ENCODE results near the gene TMEM86B. TPM values are rescaled to one million over a fixed set of nuclear protein-coding genes. Genes with fewer than 3 reads are reported as not detected.

The TMEM86B gene
- total and polyA plus RNA-seq, 2 donors, result 1.7 to 39.7 TPM

DNA sequence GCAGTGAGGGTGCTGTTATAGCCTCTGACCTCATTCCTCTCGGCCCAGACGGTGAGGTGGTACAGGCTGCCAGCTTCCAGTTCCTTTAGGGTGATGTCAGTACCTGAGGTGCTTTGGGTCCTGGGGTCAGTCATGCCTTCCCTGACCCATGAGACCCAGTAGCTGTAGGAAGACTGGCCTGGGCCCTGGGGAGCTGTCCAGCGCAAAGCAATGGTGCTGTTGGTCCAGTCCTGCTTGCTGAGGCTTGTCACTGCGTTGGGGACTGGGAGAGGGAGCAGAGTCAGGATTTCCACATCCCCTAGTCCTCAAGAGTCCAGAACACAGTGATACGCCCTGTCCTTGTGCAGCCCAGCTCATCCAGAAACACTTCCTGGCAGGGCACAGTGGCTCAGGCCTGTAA is 29.9 kb downstream of the TMEM86B start:
- Histone ChIP-seq H3K27ac (ENCODE audit: low read depth in 1 of 2, low read length in 1 of 2) (no peak overlapping the region), H3K4me3 (ENCODE audit: low read length in 2 of 2) (no peak overlapping the region), H3K9me3 (ENCODE audit: control insufficient read depth in 2 of 2, insufficient read depth in 1 of 2, low read length in 1 of 2) (no peaks in the 10 kb centered on the region), H3K27me3 (ENCODE audit: control insufficient read depth in 2 of 2, insufficient read depth in 1 of 2, low read length in 1 of 2) (peaks cover 0 to 5% of the 10 kb centered on the region in 2 donors), H3K36me3 (ENCODE audit: control insufficient read depth in 2 of 2, insufficient read depth in 2 of 2, low read length in 1 of 2) (no peaks in the 10 kb centered on the region), H3K4me1 (ENCODE audit: control insufficient read depth in 2 of 2, insufficient read depth in 2 of 2, low read length in 2 of 2) (no peaks in the 10 kb centered on the region)
- 80% methylated on average over 5 of the region's 5 CpGs for WGBS
- no peak for DNase-seq (ENCODE audit: low read depth in 6 of 9, low spot score in 9 of 9)

- no peaks in the 10 kb centered on the region for H3K36me3 ChIP-seq (ENCODE audit: control insufficient read depth in 2 of 2, insufficient read depth in 2 of 2, low read length in 1 of 2)
- H3K27me3 ChIP-seq (ENCODE audit: control insufficient read depth in 2 of 2, insufficient read depth in 1 of 2, low read length in 1 of 2), result peaks cover 0 to 5% of the 10 kb centered on the region in 2 donors
- no peaks in the 10 kb centered on the region for H3K9me3 ChIP-seq (ENCODE audit: control insufficient read depth in 2 of 2, insufficient read depth in 1 of 2, low read length in 1 of 2)
- WGBS, result 75% methylated on average over 4 of the region's 4 CpGs
- H3K4me3 ChIP-seq (ENCODE audit: low read length in 2 of 2), result no peak overlapping the region
- no peaks in the 10 kb centered on the region for H3K4me1 ChIP-seq (ENCODE audit: control insufficient read depth in 2 of 2, insufficient read depth in 2 of 2, low read length in 2 of 2)
- DNase-seq (ENCODE audit: low read depth in 6 of 9, low spot score in 9 of 9), result no peak
- no peak overlapping the region for H3K27ac ChIP-seq (ENCODE audit: low read depth in 1 of 2, low read length in 1 of 2)
Observed at GRCh38 chr19:55197528-55197927, 31.0 kb downstream of the TMEM86B start.

- Histone ChIP-seq H3K9me3 (ENCODE audit: control insufficient read depth in 2 of 2, insufficient read depth in 1 of 2, low read length in 1 of 2) (no peaks in the 10 kb centered on the region), H3K36me3 (ENCODE audit: control insufficient read depth in 2 of 2, insufficient read depth in 2 of 2, low read length in 1 of 2) (no peaks in the 10 kb centered on the region), H3K27me3 (ENCODE audit: control insufficient read depth in 2 of 2, insufficient read depth in 1 of 2, low read length in 1 of 2) (peaks cover 0 to 5% of the 10 kb centered on the region in 2 donors), H3K4me1 (ENCODE audit: control insufficient read depth in 2 of 2, insufficient read depth in 2 of 2, low read length in 2 of 2) (no peaks in the 10 kb centered on the region), H3K27ac (ENCODE audit: low read depth in 1 of 2, low read length in 1 of 2) (no peak overlapping the region), H3K4me3 (ENCODE audit: low read length in 2 of 2) (no peak overlapping the region)
- no peak for DNase-seq (ENCODE audit: low read depth in 6 of 9, low spot score in 9 of 9)
- WGBS, result 94% methylated on average over 10 of the region's 10 CpGs
Observed at GRCh38 chr19:55196803-55197202, 31.8 kb downstream of the TMEM86B start.

DNA sequence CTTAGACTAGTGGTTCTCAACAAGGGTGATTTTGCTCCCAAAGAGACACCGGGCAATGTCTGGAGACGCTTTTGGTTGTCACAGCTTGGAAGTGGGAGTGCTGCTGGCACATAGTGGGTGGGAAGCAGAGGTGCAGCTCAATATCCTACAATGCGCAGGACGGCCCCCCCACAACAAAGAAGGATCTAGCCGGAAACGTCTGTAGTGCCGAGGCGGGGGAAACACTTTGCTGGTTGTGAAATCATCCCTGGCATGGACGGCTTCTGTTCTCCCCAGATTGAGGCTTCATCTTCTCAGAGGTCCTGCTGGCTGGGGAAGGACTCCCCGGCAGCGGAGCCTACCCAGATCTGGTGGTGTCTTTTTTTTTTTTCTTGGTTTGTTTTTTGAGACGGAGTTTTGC is 35.1 kb downstream of the TMEM86B start:
- Histone ChIP-seq H3K27me3 (ENCODE audit: control insufficient read depth in 2 of 2, insufficient read depth in 1 of 2, low read length in 1 of 2) (peaks cover 0 to 2% of the 10 kb centered on the region in 2 donors), H3K36me3 (ENCODE audit: control insufficient read depth in 2 of 2, insufficient read depth in 2 of 2, low read length in 1 of 2) (no peaks in the 10 kb centered on the region)
- 85% methylated on average over 12 of the region's 12 CpGs for WGBS

GRCh38 chr19:55189403-55189835 is 39.1 kb downstream of the TMEM86B start:
- H3K4me3 ChIP-seq (ENCODE audit: low read length in 2 of 2), result no peak overlapping the region
- H3K9me3 ChIP-seq (ENCODE audit: control insufficient read depth in 2 of 2, insufficient read depth in 1 of 2, low read length in 1 of 2), result no peaks in the 10 kb centered on the region
- no peaks in the 10 kb centered on the region for H3K36me3 ChIP-seq (ENCODE audit: control insufficient read depth in 2 of 2, insufficient read depth in 2 of 2, low read length in 1 of 2)
- DNase-seq (ENCODE audit: low read depth in 6 of 9, low spot score in 9 of 9), result no peak
- H3K4me1 ChIP-seq (ENCODE audit: control insufficient read depth in 2 of 2, insufficient read depth in 2 of 2, low read length in 2 of 2), result no peaks in the 10 kb centered on the region
- peaks cover 0 to 2% of the 10 kb centered on the region in 2 donors for H3K27me3 ChIP-seq (ENCODE audit: control insufficient read depth in 2 of 2, insufficient read depth in 1 of 2, low read length in 1 of 2)
- WGBS, result 88% methylated on average over 15 of the region's 15 CpGs
- no peak overlapping the region for H3K27ac ChIP-seq (ENCODE audit: low read depth in 1 of 2, low read length in 1 of 2)

More for the DNA sequence above, 35.1 kb downstream of the TMEM86B start:
- Histone ChIP-seq H3K4me3 (ENCODE audit: low read length in 2 of 2) (no peak overlapping the region), H3K27ac (ENCODE audit: low read depth in 1 of 2, low read length in 1 of 2) (no peak overlapping the region), H3K4me1 (ENCODE audit: control insufficient read depth in 2 of 2, insufficient read depth in 2 of 2, low read length in 2 of 2) (no peaks in the 10 kb centered on the region), H3K9me3 (ENCODE audit: control insufficient read depth in 2 of 2, insufficient read depth in 1 of 2, low read length in 1 of 2) (no peaks in the 10 kb centered on the region)
- DNase-seq (ENCODE audit: low read depth in 6 of 9, low spot score in 9 of 9), result no peak

GRCh38 chr19:55188625-55189024 is 39.9 kb downstream of the TMEM86B start:
- Histone ChIP-seq H3K4me3 (ENCODE audit: low read length in 2 of 2) (no peak overlapping the region), H3K27me3 (ENCODE audit: control insufficient read depth in 2 of 2, insufficient read depth in 1 of 2, low read length in 1 of 2) (peaks cover 0 to 2% of the 10 kb centered on the region in 2 donors), H3K27ac (ENCODE audit: low read depth in 1 of 2, low read length in 1 of 2) (no peak overlapping the region), H3K9me3 (ENCODE audit: control insufficient read depth in 2 of 2, insufficient read depth in 1 of 2, low read length in 1 of 2) (no peaks in the 10 kb centered on the region), H3K4me1 (ENCODE audit: control insufficient read depth in 2 of 2, insufficient read depth in 2 of 2, low read length in 2 of 2) (no peaks in the 10 kb centered on the region), H3K36me3 (ENCODE audit: control insufficient read depth in 2 of 2, insufficient read depth in 2 of 2, low read length in 1 of 2) (no peaks in the 10 kb centered on the region)
- no peak for DNase-seq (ENCODE audit: low read depth in 6 of 9, low spot score in 9 of 9)
- 36% methylated on average over 8 of the region's 8 CpGs for WGBS

DNA sequence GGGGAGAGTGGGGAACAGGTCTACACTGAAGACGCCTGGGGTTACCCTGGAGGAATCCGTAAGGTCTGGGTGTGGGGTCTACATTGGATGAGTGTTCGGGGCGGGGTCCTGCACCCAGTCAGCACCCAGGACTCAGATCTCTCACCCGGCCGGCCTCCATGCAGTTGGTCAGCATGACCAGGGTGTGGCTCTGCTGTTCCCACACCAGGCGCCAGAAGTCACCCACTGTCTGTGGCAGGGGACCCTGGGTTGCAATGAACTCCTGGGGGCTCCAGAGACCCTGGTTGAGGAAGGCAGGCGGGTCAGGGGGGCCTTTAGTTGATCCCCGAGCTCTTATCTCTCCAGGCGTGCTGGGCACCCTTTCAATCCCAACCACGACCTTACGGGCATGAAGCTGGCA is 42.5 kb downstream of the TMEM86B start:
- H3K9me3 ChIP-seq (ENCODE audit: control insufficient read depth in 2 of 2, insufficient read depth in 1 of 2, low read length in 1 of 2), result peaks cover 0 to 3% of the 10 kb centered on the region in 2 donors
- H3K4me1 ChIP-seq (ENCODE audit: control insufficient read depth in 2 of 2, insufficient read depth in 2 of 2, low read length in 2 of 2), result no peaks in the 10 kb centered on the region
- H3K27me3 ChIP-seq (ENCODE audit: control insufficient read depth in 2 of 2, insufficient read depth in 1 of 2, low read length in 1 of 2), result peaks cover 6 to 14% of the 10 kb centered on the region in 2 donors
- 90% methylated on average over 12 of the region's 12 CpGs for whole genome bisulfite sequencing
- no peak for DNase-seq (ENCODE audit: low read depth in 6 of 9, low spot score in 9 of 9)
- H3K36me3 ChIP-seq (ENCODE audit: control insufficient read depth in 2 of 2, insufficient read depth in 2 of 2, low read length in 1 of 2), result no peaks in the 10 kb centered on the region
- H3K4me3 ChIP-seq (ENCODE audit: low read length in 2 of 2), result no peak overlapping the region
- H3K27ac ChIP-seq (ENCODE audit: low read depth in 1 of 2, low read length in 1 of 2), result no peak overlapping the region

- Histone ChIP-seq H3K27ac (ENCODE audit: low read depth in 1 of 2, low read length in 1 of 2) (no peak overlapping the region), H3K36me3 (ENCODE audit: control insufficient read depth in 2 of 2, insufficient read depth in 2 of 2, low read length in 1 of 2) (no peaks in the 10 kb centered on the region), H3K9me3 (ENCODE audit: control insufficient read depth in 2 of 2, insufficient read depth in 1 of 2, low read length in 1 of 2) (peaks cover 1 to 3% of the 10 kb centered on the region in 2 donors), H3K4me3 (ENCODE audit: low read length in 2 of 2) (no peak overlapping the region), H3K27me3 (ENCODE audit: control insufficient read depth in 2 of 2, insufficient read depth in 1 of 2, low read length in 1 of 2) (peaks cover 7 to 56% of the 10 kb centered on the region in 2 donors), H3K4me1 (ENCODE audit: control insufficient read depth in 2 of 2, insufficient read depth in 2 of 2, low read length in 2 of 2) (peaks cover 15 to 19% of the 10 kb centered on the region in 2 donors)
- 81% methylated on average over 20 of the region's 20 CpGs for WGBS
- no peak for DNase-seq (ENCODE audit: low read depth in 6 of 9, low spot score in 9 of 9)
Observed at GRCh38 chr19:55181740-55182139, 46.8 kb downstream of the TMEM86B start.

- H3K4me3 ChIP-seq (ENCODE audit: low read length in 2 of 2), result peak within 1 kb of the TSS; percentile 20 to 40
- peaks cover 14 to 73% of the 10 kb centered on the region in 2 donors for H3K27me3 ChIP-seq (ENCODE audit: control insufficient read depth in 2 of 2, insufficient read depth in 1 of 2, low read length in 1 of 2)
- H3K4me1 ChIP-seq (ENCODE audit: control insufficient read depth in 2 of 2, insufficient read depth in 2 of 2, low read length in 2 of 2), result peaks cover 15 to 19% of the 10 kb centered on the region in 2 donors
- 3% methylated on average over 68 of the region's 68 CpGs for WGBS
- H3K9me3 ChIP-seq (ENCODE audit: control insufficient read depth in 2 of 2, insufficient read depth in 1 of 2, low read length in 1 of 2), result peaks cover 4 to 15% of the 10 kb centered on the region in 2 donors
- no peak within 1 kb of the TSS for H3K27ac ChIP-seq (ENCODE audit: low read depth in 1 of 2, low read length in 1 of 2)
- DNase-seq (ENCODE audit: low read depth in 6 of 9, low spot score in 9 of 9), result peak in 3 of 9 donors; percentile 47 to 68 (median 63)
- no peaks in the 10 kb centered on the region for H3K36me3 ChIP-seq (ENCODE audit: control insufficient read depth in 2 of 2, insufficient read depth in 2 of 2, low read length in 1 of 2)
Observed at GRCh38 chr19:55179606-55180484, 48.7 kb downstream of the TMEM86B start, which contains the start of gene SYT5. Gene SYT5, minus strand, starts transcription at chr19:55180289. Its CDS starts 1,248 bp downstream, at chr19:55179041.

All from thymus (tissue), 11 donors.